NCI-H1930 (cell line): ENCODE data around the gene PARD3B.

Source experiments
- DNase-seq, 2 experiments: peaks; one replicate each; lab custom pipeline; 2025; lab: John Stamatoyannopoulos, UW

Gene PARD3B

GRCh38 chr2:204896146-204896545, 350.9 kb downstream of the PARD3B start:
- no peak for DNase-seq

GRCh38 chr2:204897561-204897960, 352.3 kb downstream of the PARD3B start:
- DNase-seq, result no peak

- DNase-seq, result no peak
Observed at GRCh38 chr2:204898928-204899640, 353.8 kb downstream of the PARD3B start.

DNA sequence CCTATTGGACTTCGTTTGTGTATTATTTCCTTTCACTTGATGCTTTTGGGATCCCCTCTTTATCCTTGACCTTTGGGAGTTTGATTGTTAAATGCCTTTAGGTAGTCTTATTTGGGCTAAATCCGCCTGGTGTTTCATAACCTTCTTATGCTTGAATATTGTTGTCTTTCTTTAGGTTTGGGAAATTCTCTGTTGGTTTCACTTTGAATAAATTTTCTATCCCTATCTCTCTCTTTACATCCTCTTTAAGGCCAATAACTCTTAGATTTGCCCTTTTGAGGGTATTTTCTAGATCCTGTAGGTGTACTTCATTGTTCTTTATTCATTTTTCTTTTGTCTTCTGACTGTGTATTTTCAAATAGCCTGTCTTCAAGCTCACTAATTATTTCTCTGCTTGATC, 354.7 kb downstream of the PARD3B start:
- no peak for DNase-seq

- DNase-seq, result peak in 1 of 2 experiments; percentile 21
Observed at GRCh38 chr2:204900487-204900886, 355.2 kb downstream of the PARD3B start.

GRCh38 chr2:204900910-204901309, 355.6 kb downstream of the PARD3B start:
- no peak for DNase-seq

- DNase-seq, result no peak
Observed at GRCh38 chr2:204901591-204901990, 356.3 kb downstream of the PARD3B start.

GRCh38 chr2:204909791-204910190, 364.5 kb downstream of the PARD3B start:
- DNase-seq, result no peak

DNA sequence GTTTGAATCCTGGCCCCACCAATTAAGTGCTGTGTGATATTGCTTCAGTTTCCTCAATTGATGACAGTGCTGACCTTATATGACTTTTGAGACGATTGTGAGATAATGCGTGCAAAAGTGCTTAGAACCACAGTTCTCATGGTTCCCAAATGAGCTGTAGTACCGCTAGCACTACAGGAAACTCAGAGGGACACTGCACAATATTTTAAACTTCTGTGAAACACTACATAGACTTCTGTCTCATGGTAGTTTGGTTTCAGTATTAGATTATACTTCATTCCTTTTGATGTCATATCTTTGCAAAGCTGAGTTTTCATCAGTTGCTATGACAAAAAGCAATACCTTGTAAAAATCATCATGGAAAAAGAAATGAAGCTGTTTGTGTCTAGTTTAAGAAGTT, 368.0 kb downstream of the PARD3B start:
- no peak for DNase-seq

DNA sequence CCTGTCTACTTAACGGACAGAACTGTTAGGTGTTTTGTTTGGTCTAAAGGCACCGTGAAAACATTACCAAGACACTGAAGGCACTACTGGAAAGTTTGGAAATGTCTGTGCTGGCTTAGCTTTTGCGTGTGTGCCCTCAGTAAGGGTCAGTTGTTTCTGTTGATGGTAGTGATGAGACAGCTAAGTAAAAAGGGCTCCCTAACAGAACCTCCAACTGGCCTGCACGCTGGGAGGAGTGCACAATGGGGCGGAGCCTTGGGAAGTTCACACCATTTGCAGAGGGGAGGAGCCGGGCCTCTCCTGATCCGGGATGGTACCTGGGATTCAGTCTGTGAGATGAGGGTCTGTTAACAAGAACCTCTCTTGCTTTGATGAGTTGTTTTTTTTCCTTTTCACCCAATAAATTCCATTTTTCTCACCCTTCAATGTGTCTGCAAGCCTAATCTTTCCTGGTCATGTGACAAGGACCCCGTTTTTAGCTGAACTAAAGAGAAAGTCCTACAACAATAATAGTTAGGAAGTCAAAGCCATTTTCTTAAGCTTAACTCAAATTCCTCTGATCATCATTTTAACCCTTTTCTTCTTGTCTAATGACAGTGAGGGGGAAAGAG, 368.7 kb downstream of the PARD3B start:
- no peak for DNase-seq

DNA sequence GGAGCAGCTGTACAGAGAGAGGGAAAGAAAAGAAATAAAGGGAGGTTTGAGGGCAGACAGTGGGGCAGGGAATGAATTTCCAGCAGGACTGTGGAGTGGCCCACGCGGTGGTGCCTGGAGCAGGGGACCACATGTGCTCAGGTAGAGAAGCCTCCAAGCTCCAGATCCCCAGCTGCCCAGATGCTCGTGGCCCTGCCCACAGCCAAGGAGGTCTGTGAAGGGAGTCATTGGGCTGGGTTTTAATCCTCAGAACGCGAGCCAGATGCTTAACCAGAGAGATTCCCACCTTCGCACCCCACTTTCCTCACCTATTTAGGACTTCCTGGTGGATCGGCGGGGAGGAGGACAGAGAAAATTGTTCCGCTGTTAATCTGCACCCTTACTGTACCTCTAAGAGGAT, 369.4 kb downstream of the PARD3B start:
- DNase-seq, result no peak

DNA sequence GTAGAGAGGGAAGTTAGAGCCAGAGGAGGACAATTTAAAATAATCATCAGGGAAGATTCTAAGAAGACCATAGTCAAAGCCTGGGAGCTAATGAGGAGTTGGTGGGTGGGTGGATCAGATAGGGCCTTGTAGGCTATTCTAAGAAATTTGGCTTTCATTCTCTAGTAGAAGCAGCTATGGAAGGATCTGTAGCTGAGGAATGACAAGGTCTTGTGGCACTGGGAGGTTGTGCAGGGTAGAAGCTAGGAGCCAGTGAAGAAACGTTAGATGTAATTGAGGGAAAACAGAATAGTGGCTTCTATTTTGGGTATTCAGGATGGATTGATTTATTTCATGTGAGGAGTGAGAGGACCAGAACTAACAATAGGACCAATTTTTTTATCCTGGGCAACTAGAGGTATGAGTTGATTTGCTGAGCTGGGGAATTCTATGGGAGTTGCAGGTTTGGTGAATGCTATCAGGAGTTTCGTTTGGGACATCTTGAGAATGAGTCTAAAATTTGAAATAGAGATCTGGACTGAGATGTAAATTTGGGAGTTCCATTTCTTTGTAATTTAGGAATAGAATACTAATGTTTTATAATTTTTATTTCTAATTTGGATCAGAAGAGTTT, 371.9 kb downstream of the PARD3B start:
- no peak for DNase-seq

DNA sequence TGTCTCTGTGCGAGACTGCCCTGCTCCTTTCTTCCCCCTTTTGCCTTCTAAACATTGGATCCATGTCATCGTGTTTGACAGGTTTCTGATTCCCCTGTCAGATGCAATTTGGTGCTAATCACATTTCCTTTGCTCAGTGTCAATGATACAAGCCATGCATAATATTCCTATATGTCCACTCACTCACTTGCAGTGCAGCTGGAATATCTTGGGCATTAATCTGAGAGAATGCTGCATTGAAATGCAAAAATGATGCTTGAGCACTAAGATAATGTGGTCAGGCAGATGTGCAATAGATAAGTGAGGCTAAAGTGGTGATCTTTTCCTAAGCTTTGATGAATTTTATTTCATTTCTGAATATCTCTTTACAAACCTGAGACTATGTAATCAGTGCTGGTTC, 375.5 kb downstream of the PARD3B start:
- no peak for DNase-seq

DNA sequence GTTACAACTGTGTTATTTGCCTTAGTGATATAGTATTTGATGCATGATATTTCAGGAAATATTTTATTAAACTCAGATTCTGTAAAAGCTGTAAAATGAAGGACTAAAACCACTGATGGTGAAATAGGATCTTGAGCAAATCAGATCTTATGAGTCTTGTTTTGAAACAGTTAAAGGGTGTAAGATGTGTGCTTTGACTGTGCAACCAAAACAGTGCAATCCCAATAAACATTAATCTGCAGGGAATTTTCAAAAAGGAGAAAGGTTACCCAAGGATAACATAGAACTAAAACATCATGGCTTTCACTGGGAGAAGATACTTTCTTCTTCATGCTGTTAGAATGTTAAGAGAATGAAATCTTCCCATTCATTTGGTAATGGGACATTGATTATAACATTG, 378.7 kb downstream of the PARD3B start:
- no peak for DNase-seq

DNA sequence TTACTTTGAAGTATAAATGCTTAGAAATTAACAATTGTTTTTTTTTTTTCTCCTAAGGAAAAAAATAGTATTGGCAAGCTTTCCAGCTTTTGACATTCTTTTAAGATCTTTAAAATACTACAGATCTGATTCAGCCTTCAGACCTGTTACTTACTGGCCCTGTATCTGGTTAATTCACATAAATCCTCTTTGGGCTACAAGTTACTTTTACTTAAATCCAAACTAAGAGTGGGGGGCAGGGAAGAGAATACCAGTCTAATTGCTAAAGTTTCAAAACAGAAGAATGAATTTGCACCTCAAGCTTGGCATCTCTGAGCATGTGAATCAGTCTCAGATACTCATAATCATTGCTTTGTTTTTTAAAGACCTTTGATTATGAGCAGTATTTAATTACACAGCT, 386.3 kb downstream of the PARD3B start:
- DNase-seq, result no peak

DNA sequence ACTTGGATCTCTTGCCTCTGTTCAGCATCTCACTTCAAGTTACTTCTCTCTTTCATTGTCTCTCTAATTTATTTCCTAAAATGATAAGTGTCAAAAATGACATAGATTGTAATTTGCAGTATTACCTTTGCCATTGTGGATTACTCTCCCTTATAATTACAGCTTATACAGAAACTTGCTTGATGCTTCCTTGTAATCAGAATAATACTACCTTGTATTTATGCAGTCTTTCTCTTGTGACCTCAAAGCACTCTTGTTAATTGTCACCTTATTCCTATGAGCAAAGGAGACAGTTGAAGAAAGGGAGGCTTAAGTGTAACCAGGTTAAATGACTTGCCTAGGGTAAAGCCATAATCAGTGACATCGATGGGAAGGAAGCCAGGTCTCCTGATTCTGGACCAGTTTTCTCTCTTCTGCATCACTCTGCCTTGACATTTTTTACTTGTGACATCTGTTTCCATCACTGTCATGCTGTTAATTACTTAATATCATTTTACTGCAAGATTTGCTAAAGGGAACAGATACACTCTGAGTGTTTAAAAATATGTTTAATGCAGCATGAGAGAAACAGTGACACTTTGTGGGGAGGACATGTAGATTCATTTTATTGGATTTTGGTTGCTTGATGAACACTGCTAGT, 388.6 kb downstream of the PARD3B start:
- DNase-seq, result no peak

DNA sequence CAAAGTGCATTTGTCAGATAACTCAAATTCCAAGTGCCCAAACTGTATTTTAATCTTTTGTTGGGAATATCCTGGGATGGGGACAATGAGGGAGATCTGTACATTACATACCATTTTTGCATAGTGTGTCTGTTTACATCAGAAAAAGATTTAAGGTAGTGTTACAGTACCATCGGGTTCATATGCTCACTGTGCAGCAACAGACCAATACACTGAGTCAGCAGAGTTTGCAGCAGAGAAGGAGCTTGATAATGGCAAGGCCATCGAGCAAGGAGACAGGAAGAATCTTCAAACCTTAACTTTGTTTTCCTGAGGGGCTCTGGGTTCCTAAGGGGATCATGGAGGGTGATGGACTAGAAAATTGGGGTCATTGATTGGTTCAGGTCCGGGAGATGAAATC, 399.7 kb downstream of the PARD3B start:
- DNase-seq, result no peak

DNA sequence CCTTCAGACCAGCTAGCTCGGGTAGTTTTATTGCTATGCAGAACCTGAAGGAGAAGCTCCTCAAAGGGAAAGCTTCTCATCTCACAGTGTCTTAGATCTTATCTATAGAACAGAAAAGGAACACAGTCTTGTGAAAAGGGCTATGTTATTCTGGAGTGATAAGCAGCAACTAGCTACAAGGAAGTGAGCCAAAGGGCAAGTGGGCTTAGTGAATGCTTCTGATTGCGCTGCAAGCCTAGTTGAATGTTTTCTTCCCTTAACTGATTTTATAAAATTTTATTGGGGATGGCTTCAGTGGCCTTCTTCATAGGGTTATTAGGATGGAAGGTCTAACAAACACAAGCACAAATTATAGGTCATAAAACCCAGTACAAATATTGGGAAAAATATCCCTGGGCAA, 400.1 kb downstream of the PARD3B start:
- DNase-seq, result no peak

- no peak for DNase-seq
Observed at GRCh38 chr2:204946892-204947291, 401.6 kb downstream of the PARD3B start.

DNA sequence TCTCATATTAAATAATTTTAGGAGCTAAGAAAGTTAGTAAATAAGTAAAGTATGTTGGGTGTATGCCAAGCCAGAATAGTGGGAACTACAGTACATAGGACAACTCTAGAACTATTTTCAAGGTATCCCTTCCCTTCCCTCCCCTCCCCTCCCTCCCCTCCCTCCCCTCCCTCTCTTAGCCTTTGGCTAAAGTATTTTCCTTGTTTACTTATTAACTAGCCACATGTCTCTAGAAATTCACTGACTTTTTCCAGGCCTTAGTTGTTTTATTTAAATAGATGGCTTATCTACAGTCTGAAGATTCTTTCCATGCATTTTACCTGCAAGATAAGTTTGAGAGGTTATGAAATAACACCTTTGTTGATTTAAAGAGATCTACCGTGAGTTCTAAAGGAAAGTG, 402.1 kb downstream of the PARD3B start:
- no peak for DNase-seq

- DNase-seq, result no peak
Observed at GRCh38 chr2:204948024-204948763, 402.9 kb downstream of the PARD3B start.

GRCh38 chr2:204948822-204949221, 403.5 kb downstream of the PARD3B start:
- DNase-seq, result no peak
